SK-N-MC (cell line): ENCODE results near the gene MED27.

Experiments
- EZH2 ChIP-seq: fragments of 200-600 bp; sonication (generic); IDR thresholded peaks from one replicate; pipeline ENCODE4 v1.6.1; 2017; ENCODE audit warnings: antibody characterized with exemption
- FOXP2 ChIP-seq: optimal IDR thresholded peaks from 2 replicates; pipeline ENCODE3; 2011; ENCODE audit warnings: mild to moderate bottlenecking, moderate library complexity; ENCODE audit not compliant: insufficient read depth; ENCODE audit errors: extremely low read length, control extremely low read depth
- POLR2AphosphoS5 ChIP-seq: IDR thresholded peaks from 2 replicates; pipeline ENCODE4 v1.6.1; 2012; ENCODE audit warnings: mild to moderate bottlenecking, low read depth, low read length, borderline replicate concordance

- TF ChIP-seq EZH2 (no peak), POLR2AphosphoS5 (no peak), FOXP2 (no peak)
These were observed 118.2 kb downstream of the MED27 start for GRCh38 chr9:131961496-131961880.
